Measurements from ENCODE around the gene AOPEP. TPM values are rescaled to one million over a fixed set of nuclear protein-coding genes. Genes with fewer than 3 reads are reported as not detected.
A peak's percentile ranks its signal among the peaks of the same experiment; 100 is the strongest.

AOPEP gene
- total RNA-seq, 1 donor from 2014 or later = 24.8 TPM

GRCh38 chr9:94693485-94694204, 32.9 kb upstream of the AOPEP start:
- DNase-seq (ENCODE audit: low read depth, low spot score) = no peak
- Mint-ChIP-seq H3K27ac (ENCODE audit: unreplicated experiment) (peak overlapping the region; percentile 64), H3K9me3 (no peaks in the 10 kb centered on the region), H3K4me3 (no peak overlapping the region), H3K27me3 (ENCODE audit: low read depth) (no peaks in the 10 kb centered on the region), H3K36me3 (ENCODE audit: low read depth) (no peaks in the 10 kb centered on the region), H3K4me1 (peaks cover 8% of the 10 kb centered on the region)
- TF ChIP-seq CTCF (conservative IDR thresholded peaks at IDR 0.05) = no peak

- no peak for TF ChIP-seq CTCF (conservative IDR thresholded peaks at IDR 0.05)
- H3K4me1 Mint-ChIP-seq = peaks cover 8% of the 10 kb centered on the region
- no peak for DNase-seq (ENCODE audit: low read depth, low spot score)
- H3K9me3 Mint-ChIP-seq = no peaks in the 10 kb centered on the region
- H3K27me3 Mint-ChIP-seq (ENCODE audit: low read depth) = no peaks in the 10 kb centered on the region
- H3K4me3 Mint-ChIP-seq = no peak overlapping the region
- H3K27ac Mint-ChIP-seq (ENCODE audit: unreplicated experiment) = no peak overlapping the region
- H3K36me3 Mint-ChIP-seq (ENCODE audit: low read depth) = no peaks in the 10 kb centered on the region
Measured at GRCh38 chr9:94696545-94696944, 30.0 kb upstream of the AOPEP start.

GRCh38 chr9:94697972-94698581, 28.4 kb upstream of the AOPEP start:
- no peak for TF ChIP-seq CTCF (conservative IDR thresholded peaks at IDR 0.05)
- H3K9me3 Mint-ChIP-seq = no peaks in the 10 kb centered on the region
- H3K27ac Mint-ChIP-seq (ENCODE audit: unreplicated experiment) = no peak overlapping the region
- no peaks in the 10 kb centered on the region for H3K27me3 Mint-ChIP-seq (ENCODE audit: low read depth)
- peaks cover 8% of the 10 kb centered on the region for H3K4me1 Mint-ChIP-seq
- H3K36me3 Mint-ChIP-seq (ENCODE audit: low read depth) = no peaks in the 10 kb centered on the region
- no peak for DNase-seq (ENCODE audit: low read depth, low spot score)
- no peak overlapping the region for H3K4me3 Mint-ChIP-seq

GRCh38 chr9:94699715-94700373, 26.7 kb upstream of the AOPEP start:
- Mint-ChIP-seq H3K9me3 (no peaks in the 10 kb centered on the region), H3K4me3 (no peak overlapping the region), H3K4me1 (peaks cover 6% of the 10 kb centered on the region), H3K27me3 (ENCODE audit: low read depth) (no peaks in the 10 kb centered on the region), H3K36me3 (ENCODE audit: low read depth) (no peaks in the 10 kb centered on the region), H3K27ac (ENCODE audit: unreplicated experiment) (no peak overlapping the region)
- no peak for TF ChIP-seq CTCF (conservative IDR thresholded peaks at IDR 0.05)
- no peak for DNase-seq (ENCODE audit: low read depth, low spot score)

- DNase-seq (ENCODE audit: low read depth, low spot score) = no peak
- no peaks in the 10 kb centered on the region for H3K27me3 Mint-ChIP-seq (ENCODE audit: low read depth)
- H3K4me3 Mint-ChIP-seq = no peak overlapping the region
- no peaks in the 10 kb centered on the region for H3K9me3 Mint-ChIP-seq
- no peak for TF ChIP-seq CTCF (conservative IDR thresholded peaks at IDR 0.05)
- H3K4me1 Mint-ChIP-seq = peaks cover 6% of the 10 kb centered on the region
- no peaks in the 10 kb centered on the region for H3K36me3 Mint-ChIP-seq (ENCODE audit: low read depth)
- H3K27ac Mint-ChIP-seq (ENCODE audit: unreplicated experiment) = no peak overlapping the region
Measured at GRCh38 chr9:94700445-94700844, 26.1 kb upstream of the AOPEP start.
